SK-N-SH (cell line): ENCODE data around the gene GPR161. TPM values are rescaled to one million over a fixed set of nuclear protein-coding genes. Genes with fewer than 3 reads are reported as not detected.

ENCODE experiments used
- CTCF ChIA-PET: fragments of 300-600, 350-600 bp; formaldehyde crosslinking; extraction: SDS; loops from one replicate; lab custom pipeline; 2021; lab: Yijun Ruan, JAX
- POLR2A ChIA-PET: fragments of 350-600 bp; sonication (Branson Sonifier 250); formaldehyde crosslinking; extraction: SDS; loops from one replicate; lab custom pipeline; 2020; ENCODE audit warnings: antibody characterized with exemption, inconsistent platforms; lab: Yijun Ruan, JAX
- DNase-seq: peaks from one replicate; pipeline ENCODE4 v3.0.0; 2012
- H2AFZ ChIP-seq: fragments of 200-600 bp; sonication (generic); 2 replicates; pipeline ENCODE4 v1.8.1; 2016; ENCODE audit warnings: antibody characterized with exemption, mild to moderate bottlenecking, low read depth
- H3F3A ChIP-seq: fragments of 200-600 bp; sonication (generic); replicated peaks from 2 replicates; pipeline ENCODE3; 2016; ENCODE audit warnings: antibody characterized with exemption, mild to moderate bottlenecking; ENCODE audit not compliant: insufficient read depth
- H3K27ac ChIP-seq, 2 experiments: fragments of 200-500 bp in 1 of 2; fragments of 200-600 bp in 1 of 2; sonication (Bioruptor generic) in 1 of 2; sonication (generic), shearing (Covaris generic) in 1 of 2; 2 replicates each; pipeline versions ENCODE4 v1.5.1 to v1.6.1; 2014 to 2016; ENCODE audit warnings: low read depth in 2 of 2, inconsistent platforms in 1 of 2, low read length in 1 of 2, mild to moderate bottlenecking in 1 of 2, mixed read lengths in 1 of 2
- H3K27me3 ChIP-seq: fragments of 200-600 bp; sonication (generic), shearing (Covaris generic); 2 replicates; pipeline ENCODE4 v1.6.1; 2016; ENCODE audit warnings: mixed run types; ENCODE audit not compliant: insufficient read depth
- H3K36me3 ChIP-seq, 2 experiments: fragments of 200-500 bp in 1 of 2; fragments of 200-600 bp in 1 of 2; sonication (Bioruptor generic) in 1 of 2; sonication (generic) in 1 of 2; replicated peaks in 1 of 2; 2 replicates each; pipeline versions ENCODE3 to v1.5.1; 2014 to 2016; ENCODE audit warnings: low read length in 1 of 2, mild to moderate bottlenecking in 1 of 2; ENCODE audit not compliant: insufficient read depth in 2 of 2, control insufficient read depth in 1 of 2
- H3K4me1 ChIP-seq, 2 experiments: fragments of 200-500 bp in 1 of 2; fragments of 200-600 bp in 1 of 2; sonication (Bioruptor generic) in 1 of 2; sonication (generic), shearing (Covaris generic) in 1 of 2; 2 replicates each; pipeline versions ENCODE4 v1.5.1 to v1.6.1; 2014 to 2016; ENCODE audit warnings: low read depth in 1 of 2, low read length in 1 of 2, mixed run types in 1 of 2; ENCODE audit not compliant: insufficient read depth in 2 of 2, control insufficient read depth in 1 of 2
- H3K4me2 ChIP-seq: fragments of 200-600 bp; sonication (generic), shearing (Covaris generic); 2 replicates; pipeline ENCODE4 v1.6.1; 2017; ENCODE audit warnings: mixed run types
- H3K4me3 ChIP-seq, 2 experiments: fragments of 200-500 bp in 1 of 2; fragments of 200-600 bp in 1 of 2; sonication (Bioruptor generic) in 1 of 2; sonication (generic), shearing (Covaris generic) in 1 of 2; 2 replicates each; pipeline versions ENCODE4 v1.5.1 to v1.8.1; 2014 to 2016; ENCODE audit warnings: low read depth in 2 of 2, inconsistent platforms in 1 of 2, low read length in 1 of 2, mild to moderate bottlenecking in 1 of 2, mixed read lengths in 1 of 2, moderate library complexity in 1 of 2
- H3K79me2 ChIP-seq: fragments of 200-600 bp; sonication (generic); 2 replicates; pipeline ENCODE4 v1.8.1; 2017; ENCODE audit warnings: mild to moderate bottlenecking; ENCODE audit not compliant: insufficient read depth
- H3K9ac ChIP-seq: fragments of 200-600 bp; sonication (generic); 2 replicates; pipeline ENCODE4 v1.6.1; 2017; ENCODE audit warnings: mixed run types
- H3K9me2 ChIP-seq: fragments of 200-600 bp; sonication (generic); 2 replicates; pipeline ENCODE4 v1.6.1; 2017; ENCODE audit warnings: mixed run types
- H3K9me3 ChIP-seq: fragments of 200-600 bp; sonication (generic); 2 replicates; pipeline ENCODE4 v1.6.1; 2017; ENCODE audit warnings: mixed run types, mild to moderate bottlenecking, moderate library complexity
- H4K20me1 ChIP-seq: fragments of 200-600 bp; sonication (generic); 2 replicates; pipeline ENCODE4 v1.6.1; 2017; ENCODE audit warnings: mild to moderate bottlenecking, mixed run types; ENCODE audit not compliant: insufficient read depth
- ELF1 ChIP-seq: IDR thresholded peaks from 2 replicates; pipeline ENCODE4 v1.4.0; 2012
- EP300 ChIP-seq, 2 experiments: IDR thresholded peaks; 2 replicates each; pipeline versions ENCODE4 v1.4.0 to v1.6.1; 2012; ENCODE audit warnings: borderline replicate concordance in 1 of 2, low read depth in 1 of 2, low read length in 1 of 2
- EZH2phosphoT487 ChIP-seq: fragments of 200-600 bp; sonication (generic); IDR thresholded peaks from 2 replicates; pipeline ENCODE4 v1.6.1; 2017; ENCODE audit warnings: low read depth, mixed run types, mild to moderate bottlenecking, antibody characterized with exemption, moderate library complexity, borderline replicate concordance
- FOSL2 ChIP-seq: IDR thresholded peaks from 2 replicates; pipeline ENCODE4 v1.4.0; 2012; ENCODE audit warnings: low read depth, mild to moderate bottlenecking, moderate library complexity, borderline replicate concordance
- GABPA ChIP-seq: IDR thresholded peaks from 2 replicates; pipeline ENCODE4 v1.4.0; 2012; ENCODE audit warnings: low read depth, mild to moderate bottlenecking
- JUND ChIP-seq: IDR thresholded peaks from 2 replicates; pipeline ENCODE4 v1.4.0; 2012
- MAX ChIP-seq: IDR thresholded peaks from 2 replicates; pipeline ENCODE4 v1.4.0; 2012; ENCODE audit warnings: low read depth
- MEF2A ChIP-seq: IDR thresholded peaks from 2 replicates; pipeline ENCODE4 v1.4.0; 2012; ENCODE audit warnings: low read depth, borderline replicate concordance
- MXI1 ChIP-seq: IDR thresholded peaks from 2 replicates; pipeline ENCODE4 v1.6.1; 2012; ENCODE audit warnings: mild to moderate bottlenecking, low read depth, low read length, improper control_type of control experiment
- POLR2AphosphoS5 ChIP-seq: IDR thresholded peaks from 2 replicates; pipeline ENCODE4 v1.6.1; 2012; ENCODE audit warnings: low read depth, low read length
- RCOR1 ChIP-seq: fragments of 150-350 bp; IDR thresholded peaks from 2 replicates; pipeline ENCODE4 v1.6.1; 2017; ENCODE audit warnings: antibody characterized with exemption, low read length
- RXRA ChIP-seq: IDR thresholded peaks from 2 replicates; pipeline ENCODE4 v1.4.0; 2012; ENCODE audit warnings: low read depth, mild to moderate bottlenecking, borderline replicate concordance
- SIN3A ChIP-seq: IDR thresholded peaks from 2 replicates; pipeline ENCODE4 v1.6.1; 2012; ENCODE audit warnings: low read depth, mild to moderate bottlenecking, low read length, moderate library complexity, borderline replicate concordance
- TCF12 ChIP-seq: IDR thresholded peaks from 2 replicates; pipeline ENCODE4 v1.4.0; 2012
- USF1 ChIP-seq: IDR thresholded peaks from 2 replicates; pipeline ENCODE4 v1.4.0; 2012; ENCODE audit warnings: low read depth, borderline replicate concordance
- YY1 ChIP-seq: IDR thresholded peaks from 2 replicates; pipeline ENCODE4 v1.4.0; 2012; ENCODE audit warnings: low read depth, mild to moderate bottlenecking
- ZBTB33 ChIP-seq: IDR thresholded peaks from 2 replicates; pipeline ENCODE4 v1.4.0; 2012; ENCODE audit warnings: low read depth, borderline replicate concordance
- WGBS: methylation state at CpG from one replicate; pipeline ENCODE4 v1.1.6; 2017; ENCODE audit warnings: low lambda C conversion rate; 5-methylcytosine and 5-hydroxymethylcytosine counted together
- polyA plus RNA-seq, 3 experiments: library from polyadenylated mRNA; depleted of rRNA; stranded (reverse); fragments of >200 nt; gene quantifications; 2 replicates each; pipeline ENCODE4 v1.2.3, GENCODE V29; 2012
- TF ChIP-seq, protein P1 (sequence below): IDR thresholded peaks from 2 replicates; pipeline ENCODE4; 2012
- TF ChIP-seq, protein P2 (sequence below): IDR thresholded peaks from 2 replicates; pipeline ENCODE4 v1.6.1; 2012; ENCODE audit warnings: mild to moderate bottlenecking, low read depth, low read length, moderate library complexity

The GPR161 gene
- polyA plus RNA-seq, 1 of the 3 experiments (the other 2 are of a cell fraction) = 20.1 TPM

- Histone ChIP-seq H2AFZ (no peak overlapping the region), H3K9me3 (no peaks in the 10 kb centered on the region), H3K4me3 (no peak overlapping the region), H4K20me1 (no peaks in the 10 kb centered on the region), H3K4me1 (peaks cover 0 to 10% of the 10 kb centered on the region in 2 experiments; a peak in 1 of 4 replicates), H3F3A (no peaks in the 10 kb centered on the region), H3K4me2 (no peak overlapping the region), H3K9me2 (no peaks in the 10 kb centered on the region), H3K9ac (no peak overlapping the region), H3K27ac (no peak overlapping the region), H3K27me3 (no peaks in the 10 kb centered on the region), H3K79me2 (peaks cover 3% of the 10 kb centered on the region), H3K36me3 (peaks cover 16 to 51% of the 10 kb centered on the region in 2 experiments)
- WGBS = 95% methylated on average over 15 of the region's 27 CpGs
- CTCF ChIA-PET = interaction anchor here (6.1 kb wide), 1 partner anchor 14 kb away, joined by 48 read pairs; no protein-coding TSS in a partner anchor
- no peak for DNase-seq
- TF ChIP-seq EZH2phosphoT487 (no peak), YY1 (no peak), ZBTB33 (no peak), FOSL2 (no peak), RXRA (no peak), ELF1 (no peak), SIN3A (no peak), MXI1 (no peak), USF1 (no peak), TCF12 (no peak), MAX (no peak), MEF2A (no peak), JUND (no peak), RCOR1 (no peak), POLR2AphosphoS5 (no peak), EP300 (IDR thresholded peaks at IDR 0.05; ENCODE audit: borderline replicate concordance in 1 of 2, low read depth in 1 of 2, low read length in 1 of 2) (no peak), GABPA (no peak)
- TF ChIP-seq, protein P1, sequence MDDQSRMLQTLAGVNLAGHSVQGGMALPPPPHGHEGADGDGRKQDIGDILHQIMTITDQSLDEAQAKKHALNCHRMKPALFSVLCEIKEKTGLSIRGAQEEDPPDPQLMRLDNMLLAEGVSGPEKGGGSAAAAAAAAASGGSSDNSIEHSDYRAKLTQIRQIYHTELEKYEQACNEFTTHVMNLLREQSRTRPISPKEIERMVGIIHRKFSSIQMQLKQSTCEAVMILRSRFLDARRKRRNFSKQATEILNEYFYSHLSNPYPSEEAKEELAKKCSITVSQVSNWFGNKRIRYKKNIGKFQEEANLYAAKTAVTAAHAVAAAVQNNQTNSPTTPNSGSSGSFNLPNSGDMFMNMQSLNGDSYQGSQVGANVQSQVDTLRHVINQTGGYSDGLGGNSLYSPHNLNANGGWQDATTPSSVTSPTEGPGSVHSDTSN = no peak
- TF ChIP-seq, protein P2, sequence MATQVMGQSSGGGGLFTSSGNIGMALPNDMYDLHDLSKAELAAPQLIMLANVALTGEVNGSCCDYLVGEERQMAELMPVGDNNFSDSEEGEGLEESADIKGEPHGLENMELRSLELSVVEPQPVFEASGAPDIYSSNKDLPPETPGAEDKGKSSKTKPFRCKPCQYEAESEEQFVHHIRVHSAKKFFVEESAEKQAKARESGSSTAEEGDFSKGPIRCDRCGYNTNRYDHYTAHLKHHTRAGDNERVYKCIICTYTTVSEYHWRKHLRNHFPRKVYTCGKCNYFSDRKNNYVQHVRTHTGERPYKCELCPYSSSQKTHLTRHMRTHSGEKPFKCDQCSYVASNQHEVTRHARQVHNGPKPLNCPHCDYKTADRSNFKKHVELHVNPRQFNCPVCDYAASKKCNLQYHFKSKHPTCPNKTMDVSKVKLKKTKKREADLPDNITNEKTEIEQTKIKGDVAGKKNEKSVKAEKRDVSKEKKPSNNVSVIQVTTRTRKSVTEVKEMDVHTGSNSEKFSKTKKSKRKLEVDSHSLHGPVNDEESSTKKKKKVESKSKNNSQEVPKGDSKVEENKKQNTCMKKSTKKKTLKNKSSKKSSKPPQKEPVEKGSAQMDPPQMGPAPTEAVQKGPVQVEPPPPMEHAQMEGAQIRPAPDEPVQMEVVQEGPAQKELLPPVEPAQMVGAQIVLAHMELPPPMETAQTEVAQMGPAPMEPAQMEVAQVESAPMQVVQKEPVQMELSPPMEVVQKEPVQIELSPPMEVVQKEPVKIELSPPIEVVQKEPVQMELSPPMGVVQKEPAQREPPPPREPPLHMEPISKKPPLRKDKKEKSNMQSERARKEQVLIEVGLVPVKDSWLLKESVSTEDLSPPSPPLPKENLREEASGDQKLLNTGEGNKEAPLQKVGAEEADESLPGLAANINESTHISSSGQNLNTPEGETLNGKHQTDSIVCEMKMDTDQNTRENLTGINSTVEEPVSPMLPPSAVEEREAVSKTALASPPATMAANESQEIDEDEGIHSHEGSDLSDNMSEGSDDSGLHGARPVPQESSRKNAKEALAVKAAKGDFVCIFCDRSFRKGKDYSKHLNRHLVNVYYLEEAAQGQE = no peak
- POLR2A ChIA-PET = no interaction called here
Observed at GRCh38 chr1:168096296-168097165, 40.2 kb downstream of the GPR161 start.
